GM12875 (cell line): ENCODE data around the gene CCDC106.

Source experiments
- H3K4me3 ChIP-seq: one replicate; pipeline ENCODE4 v1.5.1; 2011; ENCODE audit warnings: low read depth, low read length, control low read depth
- TF ChIP-seq, protein P1 (sequence below): IDR thresholded peaks from 2 replicates; pipeline ENCODE4 v1.5.1; 2011; ENCODE audit warnings: low read depth, mild to moderate bottlenecking, control low read depth, inconsistent platforms, low read length, moderate library complexity, borderline replicate concordance; ENCODE audit not compliant: insufficient read depth

CCDC106 gene

DNA sequence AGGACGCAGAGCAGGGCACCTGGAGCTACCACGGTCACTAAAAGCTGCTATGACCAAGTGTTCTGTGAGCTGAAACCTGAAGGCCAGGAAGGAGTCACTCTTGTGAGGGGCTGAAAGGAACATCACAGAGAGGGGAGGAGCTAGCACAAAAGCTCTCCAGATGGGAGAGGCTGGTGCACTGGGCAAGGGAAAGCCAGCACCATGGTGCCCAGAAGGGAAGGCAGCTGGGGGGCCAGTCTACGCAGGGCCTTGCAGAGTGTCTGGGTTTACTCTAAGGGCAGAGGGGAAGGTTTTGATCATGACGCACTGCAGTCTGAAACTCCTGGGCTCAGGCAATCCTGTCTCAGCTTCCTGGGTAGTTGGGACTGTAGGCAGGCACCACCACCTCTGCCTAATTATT, 11.3 kb upstream of the CCDC106 start:
- TF ChIP-seq, protein P1, sequence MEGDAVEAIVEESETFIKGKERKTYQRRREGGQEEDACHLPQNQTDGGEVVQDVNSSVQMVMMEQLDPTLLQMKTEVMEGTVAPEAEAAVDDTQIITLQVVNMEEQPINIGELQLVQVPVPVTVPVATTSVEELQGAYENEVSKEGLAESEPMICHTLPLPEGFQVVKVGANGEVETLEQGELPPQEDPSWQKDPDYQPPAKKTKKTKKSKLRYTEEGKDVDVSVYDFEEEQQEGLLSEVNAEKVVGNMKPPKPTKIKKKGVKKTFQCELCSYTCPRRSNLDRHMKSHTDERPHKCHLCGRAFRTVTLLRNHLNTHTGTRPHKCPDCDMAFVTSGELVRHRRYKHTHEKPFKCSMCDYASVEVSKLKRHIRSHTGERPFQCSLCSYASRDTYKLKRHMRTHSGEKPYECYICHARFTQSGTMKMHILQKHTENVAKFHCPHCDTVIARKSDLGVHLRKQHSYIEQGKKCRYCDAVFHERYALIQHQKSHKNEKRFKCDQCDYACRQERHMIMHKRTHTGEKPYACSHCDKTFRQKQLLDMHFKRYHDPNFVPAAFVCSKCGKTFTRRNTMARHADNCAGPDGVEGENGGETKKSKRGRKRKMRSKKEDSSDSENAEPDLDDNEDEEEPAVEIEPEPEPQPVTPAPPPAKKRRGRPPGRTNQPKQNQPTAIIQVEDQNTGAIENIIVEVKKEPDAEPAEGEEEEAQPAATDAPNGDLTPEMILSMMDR = no peak

GRCh38 chr19:55637534-55637933, 10.5 kb upstream of the CCDC106 start:
- TF ChIP-seq, protein P1 = no peak
- H3K4me3 ChIP-seq = no peak overlapping the region

More for the DNA sequence above, 11.3 kb upstream of the CCDC106 start:
- H3K4me3 ChIP-seq = no peak overlapping the region

- TF ChIP-seq, protein P1 = peak; percentile 68
- no peak overlapping the region for H3K4me3 ChIP-seq
Measured at GRCh38 chr19:55638864-55639359, 9.1 kb upstream of the CCDC106 start.

- TF ChIP-seq, protein P1 = peak; percentile 63
- peak overlapping the region; percentile 80 for H3K4me3 ChIP-seq
Measured at GRCh38 chr19:55640043-55640576, 7.9 kb upstream of the CCDC106 start.

DNA sequence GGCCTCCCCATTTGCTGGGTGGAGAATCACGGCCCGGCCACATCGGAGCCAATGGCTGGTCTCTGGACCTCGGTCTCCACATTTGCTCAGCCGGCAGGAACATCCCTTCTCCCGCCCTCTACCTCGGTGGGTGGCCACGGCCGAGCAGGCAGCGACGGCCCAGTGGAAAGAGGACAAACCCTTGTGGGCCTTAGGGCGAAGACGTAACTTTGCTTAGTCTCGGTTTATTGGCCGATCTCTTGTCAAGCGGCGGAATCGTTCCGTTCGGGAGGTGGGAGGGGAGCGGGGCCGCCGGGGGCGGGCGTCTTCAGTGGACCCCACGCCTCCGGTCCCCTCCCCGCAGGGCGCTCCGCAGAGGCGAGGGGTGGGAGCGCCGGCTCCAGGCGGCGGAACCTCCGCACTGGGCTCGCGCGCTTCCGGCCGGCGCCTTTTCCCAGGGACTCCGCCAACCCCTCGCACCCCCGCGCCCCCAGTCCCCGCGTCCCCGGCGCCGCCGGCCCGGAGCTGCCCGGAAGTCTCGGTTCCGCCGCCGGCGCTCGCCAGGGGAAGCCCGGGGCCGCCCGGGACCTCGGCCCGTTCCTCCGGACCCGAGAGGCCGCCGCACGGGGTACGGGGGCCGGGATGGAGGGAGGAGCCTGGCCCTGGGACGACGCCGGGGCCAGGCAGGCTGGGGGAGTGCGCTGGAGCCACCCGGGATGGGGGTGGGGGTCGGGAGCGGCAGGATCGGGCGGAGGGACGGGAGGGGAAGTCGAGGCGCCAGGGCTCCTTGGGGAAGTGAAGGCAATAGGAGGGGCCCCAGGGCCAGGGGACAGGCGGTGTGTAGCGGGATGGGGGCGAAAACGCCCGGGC, 7.2 kb upstream of the CCDC106 start, which contains the start of gene ZNF580:
TSS of gene ZNF580 (plus strand) at position 426 of the 849 bp plus-strand sequence. CDS start 1,507 bp downstream, outside the sequence.
- TF ChIP-seq, protein P1 = no peak
- peak within 1 kb of the TSS; percentile 80 for H3K4me3 ChIP-seq

GRCh38 chr19:55641426-55642152, 6.4 kb upstream of the CCDC106 start:
- TF ChIP-seq, protein P1 = no peak
- peak overlapping the region; percentile 80 for H3K4me3 ChIP-seq
